H9 (cell line): ENCODE measurements around the gene NPM3. TPM values are rescaled to one million over a fixed set of nuclear protein-coding genes. Genes with fewer than 3 reads are reported as not detected.
A peak's percentile ranks its signal among the peaks of the same experiment; 100 is the strongest.

ENCODE experiments used
- DNase-seq: peaks from one replicate; pipeline ENCODE4 v3.0.0-alpha.2; 2017
- H2AFZ ChIP-seq: one replicate; pipeline ENCODE4 v1.6.1; 2013; ENCODE audit warnings: mild to moderate bottlenecking, low read length, control low read depth, moderate library complexity
- H2AK5ac ChIP-seq: 2 replicates; pipeline ENCODE4 v1.6.1; 2013; ENCODE audit warnings: low read length, control low read depth, mixed read lengths; ENCODE audit not compliant: insufficient read length
- H2BK120ac ChIP-seq: one replicate; pipeline ENCODE4 v1.6.1; 2013; ENCODE audit warnings: low read depth, mild to moderate bottlenecking, low read length, control low read depth, inconsistent platforms; ENCODE audit not compliant: poor library complexity, severe bottlenecking
- H2BK12ac ChIP-seq: 2 replicates; pipeline ENCODE4 v1.6.1; 2013; ENCODE audit warnings: low read length, control low read depth, mixed read lengths, low read depth; ENCODE audit not compliant: insufficient read length
- H2BK15ac ChIP-seq: 2 replicates; pipeline ENCODE4 v1.6.1; 2013; ENCODE audit warnings: low read depth, low read length, control low read depth
- H2BK20ac ChIP-seq: one replicate; pipeline ENCODE4 v1.6.1; 2013; ENCODE audit warnings: low read depth, mild to moderate bottlenecking, low read length, control low read depth, inconsistent platforms; ENCODE audit not compliant: poor library complexity, severe bottlenecking
- H2BK5ac ChIP-seq: 2 replicates; pipeline ENCODE4 v1.6.1; 2013; ENCODE audit warnings: low read length, control low read depth, mixed read lengths; ENCODE audit not compliant: insufficient read length
- H3K14ac ChIP-seq: 2 replicates; pipeline ENCODE4 v1.6.1; 2013; ENCODE audit warnings: low read length, control low read depth; ENCODE audit not compliant: insufficient read depth
- H3K18ac ChIP-seq: 2 replicates; pipeline ENCODE4 v1.6.1; 2013; ENCODE audit warnings: low read depth, mild to moderate bottlenecking, mixed read lengths, low read length, control low read depth; ENCODE audit not compliant: insufficient read length
- H3K23ac ChIP-seq: 2 replicates; pipeline ENCODE4 v1.6.1; 2013; ENCODE audit warnings: low read length, control low read depth, mixed read lengths, low read depth; ENCODE audit not compliant: insufficient read length
- H3K23me2 ChIP-seq: 2 replicates; pipeline ENCODE4 v1.6.1; 2013; ENCODE audit warnings: low read depth, mild to moderate bottlenecking, mixed read lengths, low read length, control low read depth; ENCODE audit not compliant: insufficient read length, poor library complexity, severe bottlenecking
- H3K27ac ChIP-seq: 2 replicates; pipeline ENCODE4 v1.5.1; 2013; ENCODE audit warnings: low read length, control low read depth, mixed read lengths, low read depth; ENCODE audit not compliant: insufficient read length
- H3K27me3 ChIP-seq: 2 replicates; pipeline ENCODE4 v1.6.1; 2013; ENCODE audit warnings: low read length, control low read depth, inconsistent platforms; ENCODE audit not compliant: insufficient read depth
- H3K4ac ChIP-seq: 2 replicates; pipeline ENCODE4 v1.6.1; 2013; ENCODE audit warnings: low read depth, mild to moderate bottlenecking, control low read depth, inconsistent platforms, low read length, moderate library complexity
- H3K4me1 ChIP-seq: 2 replicates; pipeline ENCODE4 v1.6.1; 2013; ENCODE audit warnings: low read length, control low read depth, inconsistent platforms; ENCODE audit not compliant: insufficient read depth
- H3K4me2 ChIP-seq: 2 replicates; pipeline ENCODE4 v1.6.1; 2013; ENCODE audit warnings: low read length, control low read depth, mixed read lengths; ENCODE audit not compliant: insufficient read length, insufficient read depth
- H3K56ac ChIP-seq: 2 replicates; pipeline ENCODE4 v1.6.1; 2013; ENCODE audit warnings: low read depth, mild to moderate bottlenecking, mixed read lengths, low read length, control low read depth; ENCODE audit not compliant: insufficient read length
- H3K79me1 ChIP-seq: 2 replicates; pipeline ENCODE4 v1.6.1; 2013; ENCODE audit warnings: low read depth, mild to moderate bottlenecking, moderate library complexity, low read length, control low read depth, inconsistent platforms; ENCODE audit not compliant: insufficient read depth, poor library complexity, severe bottlenecking
- H3K79me2 ChIP-seq: 2 replicates; pipeline ENCODE4 v1.6.1; 2013; ENCODE audit warnings: low read length, control low read depth, inconsistent platforms; ENCODE audit not compliant: insufficient read depth
- H3K9ac ChIP-seq: 2 replicates; pipeline ENCODE4 v1.6.1; 2013; ENCODE audit warnings: low read length, control low read depth, mixed read lengths; ENCODE audit not compliant: insufficient read length; ENCODE audit errors: extremely low read depth
- H3K9me3 ChIP-seq: one replicate; pipeline ENCODE4 v1.6.1; 2013; ENCODE audit warnings: low read depth, low read length, inconsistent platforms; ENCODE audit not compliant: control insufficient read depth
- H3T11ph ChIP-seq: one replicate; pipeline ENCODE4 v1.6.1; 2013; ENCODE audit warnings: mild to moderate bottlenecking, low read length, control low read depth, inconsistent platforms
- H4K20me1 ChIP-seq: one replicate; pipeline ENCODE4 v1.6.1; 2013; ENCODE audit not compliant: control insufficient read depth, insufficient read length, insufficient read depth
- H4K5ac ChIP-seq: 2 replicates; pipeline ENCODE4 v1.6.1; 2013; ENCODE audit warnings: low read depth, mild to moderate bottlenecking, mixed read lengths, low read length, control low read depth; ENCODE audit not compliant: insufficient read length
- H4K8ac ChIP-seq: replicated peaks from 2 replicates; pipeline ENCODE4 v1.6.1; 2013; ENCODE audit warnings: low read length, control low read depth, mixed read lengths, low read depth; ENCODE audit not compliant: insufficient read length
- H4K91ac ChIP-seq: 2 replicates; pipeline ENCODE4 v1.6.1; 2013; ENCODE audit warnings: low read depth, mild to moderate bottlenecking, moderate library complexity, mixed read lengths, low read length, control low read depth; ENCODE audit not compliant: insufficient read length
- H3K27ac Mint-ChIP-seq, 3 experiments: 2 replicates in 2 of 3; 3 replicates in 1 of 3; pipeline ENCODE4 v1.8.0; 2020 to 2021; ENCODE audit warnings: mixed read lengths in 3 of 3, mild to moderate bottlenecking in 1 of 3, moderate library complexity in 1 of 3
- H3K27me3 Mint-ChIP-seq: 2 replicates; pipeline ENCODE4 v1.8.0; 2021; ENCODE audit warnings: low read depth, mild to moderate bottlenecking, moderate library complexity, mixed read lengths
- H3K36me3 Mint-ChIP-seq, 3 experiments: 2 replicates in 2 of 3; 3 replicates in 1 of 3; pipeline ENCODE4 v1.8.0; 2020 to 2021; ENCODE audit warnings: low read depth in 3 of 3, mixed read lengths in 3 of 3; ENCODE audit not compliant: insufficient read depth in 1 of 3
- H3K4me1 Mint-ChIP-seq, 2 experiments: 2 replicates each; pipeline ENCODE4 v1.8.0; 2020; ENCODE audit warnings: mixed read lengths in 2 of 2
- H3K4me3 Mint-ChIP-seq, 2 experiments: 2 replicates in 1 of 2; 3 replicates in 1 of 2; pipeline ENCODE4 v1.8.0; 2020 to 2021; ENCODE audit warnings: mild to moderate bottlenecking in 2 of 2, mixed read lengths in 2 of 2, moderate library complexity in 1 of 2
- H3K9me3 Mint-ChIP-seq, 2 experiments: 2 replicates in 1 of 2; 3 replicates in 1 of 2; pipeline ENCODE4 v1.8.0; 2020; ENCODE audit warnings: mild to moderate bottlenecking in 2 of 2, mixed read lengths in 2 of 2, moderate library complexity in 1 of 2
- CTCF ChIP-seq: fragments of 200-600 bp; sonication (generic); conservative IDR thresholded peaks from 3 replicates; pipeline ENCODE4 v1.8.0; 2021; ENCODE audit warnings: antibody characterized with exemption, mild to moderate bottlenecking
- WGBS: extraction: QIAGEN DNeasy Blood & Tissue Kit; methylation state at CpG from one replicate; pipeline ENCODE4 v1.1.7; 2013; ENCODE audit warnings: missing lambda C conversion rate, low lambda C conversion rate, mixed read lengths; ENCODE audit not compliant: insufficient read length; ENCODE audit errors: extremely low coverage; 5-methylcytosine and 5-hydroxymethylcytosine counted together
- total RNA-seq: library from RNA; stranded (reverse); gene quantifications from 2 replicates; pipeline ENCODE4 v1.2.1, GENCODE V29; 2021

NPM3 gene
- total RNA-seq, 1 experiment from 2014 or later: 133 TPM

GRCh38 chr10:101830322-101831168 lies 47.3 kb upstream of the NPM3 start:
- no CpG with 5 or more reads among the region's 56 CpGs for WGBS
- Mint-ChIP-seq H3K4me3 (peak overlapping the region; percentile 64 to 85), H3K4me1 (peaks cover 18 to 32% of the 10 kb centered on the region in 2 experiments), H3K9me3 (no peaks in the 10 kb centered on the region), H3K27ac (peak overlapping the region in 2 of 3 experiments; percentile 87 to 89; a peak in 5 of 7 replicates), H3K36me3 (peaks cover 3 to 9% (median 6%) of the 10 kb centered on the region in 3 experiments; a peak in 6 of 7 replicates), H3K27me3 (peaks cover 10% of the 10 kb centered on the region)
- H2BK5ac ChIP-seq: no peak overlapping the region
- H3K23ac ChIP-seq: no peak overlapping the region
- no peak overlapping the region for H2BK15ac ChIP-seq
- H3T11ph ChIP-seq: no peak overlapping the region
- H2BK20ac ChIP-seq: no peak overlapping the region
- peak overlapping the region; percentile 94 for H3K4me2 ChIP-seq
- H3K4ac ChIP-seq: no peak overlapping the region
- no peaks in the 10 kb centered on the region for H3K27me3 ChIP-seq
- no peak overlapping the region for H3K56ac ChIP-seq
- H3K9me3 ChIP-seq: no peaks in the 10 kb centered on the region
- no peak overlapping the region for H4K91ac ChIP-seq
- H3K79me2 ChIP-seq: no peaks in the 10 kb centered on the region
- no peaks in the 10 kb centered on the region for H3K79me1 ChIP-seq
- H2BK12ac ChIP-seq: no peak overlapping the region
- H3K18ac ChIP-seq: no peak overlapping the region
- peaks cover 19% of the 10 kb centered on the region for H3K23me2 ChIP-seq
- no peak overlapping the region for H4K5ac ChIP-seq
- no peak for TF ChIP-seq CTCF
- H3K4me1 ChIP-seq: peaks cover 6% of the 10 kb centered on the region; the same call in 1 of the 2 replicates
- peaks cover 3% of the 10 kb centered on the region for H4K20me1 ChIP-seq
- no peak overlapping the region for H2BK120ac ChIP-seq
- H2AK5ac ChIP-seq: no peak overlapping the region
- DNase-seq: peak; percentile 86
- H3K14ac ChIP-seq: no peak overlapping the region
- H4K8ac ChIP-seq: no peak overlapping the region
- H2AFZ ChIP-seq: no peak overlapping the region
- peak overlapping the region; percentile 15 for H3K9ac ChIP-seq
- no peak overlapping the region for H3K27ac ChIP-seq
